HG03460 (cell line): ENCODE data around the gene SKOR2.

Source experiments
- ATAC-seq: cut with Tn5 transposase; IDR thresholded peaks from one replicate; pipeline ENCODE4 v1.9.1; 2021; ENCODE audit not compliant: unreplicated experiment

The SKOR2 gene

GRCh38 chr18:47251289-47252120, at the start of gene SKOR2:
TSS of gene SKOR2 (minus strand) at chr18:47251660. CDS start at chr18:47249183, 2,477 bp downstream.
- ATAC-seq, result no peak

- ATAC-seq, result no peak
These were observed 45.0 kb upstream of the SKOR2 start for GRCh38 chr18:47296462-47296861.

- no peak for ATAC-seq
These were observed 43.3 kb upstream of the SKOR2 start for GRCh38 chr18:47294801-47295200.

GRCh38 chr18:47288741-47289140, 37.3 kb upstream of the SKOR2 start:
- no peak for ATAC-seq

- no peak for ATAC-seq
These were observed 36.6 kb upstream of the SKOR2 start for GRCh38 chr18:47287911-47288585.

GRCh38 chr18:47286776-47287410, 35.4 kb upstream of the SKOR2 start:
- ATAC-seq, result no peak

GRCh38 chr18:47285456-47285855, 34.0 kb upstream of the SKOR2 start:
- no peak for ATAC-seq

GRCh38 chr18:47284721-47285395, 33.4 kb upstream of the SKOR2 start:
- no peak for ATAC-seq

- no peak for ATAC-seq
These were observed 32.0 kb upstream of the SKOR2 start for GRCh38 chr18:47283476-47283875.

GRCh38 chr18:47280121-47280520, 28.7 kb upstream of the SKOR2 start:
- no peak for ATAC-seq

GRCh38 chr18:47274961-47275360, 23.5 kb upstream of the SKOR2 start:
- ATAC-seq, result no peak

- no peak for ATAC-seq
These were observed 13.7 kb upstream of the SKOR2 start for GRCh38 chr18:47265197-47265596.

- ATAC-seq, result no peak
These were observed 12.8 kb upstream of the SKOR2 start for GRCh38 chr18:47264308-47264700.

GRCh38 chr18:47263430-47264307, 12.2 kb upstream of the SKOR2 start:
- ATAC-seq, result no peak

GRCh38 chr18:47263150-47263429, 11.6 kb upstream of the SKOR2 start:
- ATAC-seq, result no peak

- no peak for ATAC-seq
These were observed 11.1 kb upstream of the SKOR2 start for GRCh38 chr18:47262301-47263149.

- no peak for ATAC-seq
These were observed 10.4 kb upstream of the SKOR2 start for GRCh38 chr18:47261902-47262300.

GRCh38 chr18:47260924-47261701, 9.7 kb upstream of the SKOR2 start:
- no peak for ATAC-seq
